Measurements from ENCODE around the gene CAP2.

CAP2 gene

GRCh38 chr6:17506531-17506930 is 113.1 kb downstream of the CAP2 start:
- TF ChIP-seq SPI1 (IDR thresholded peaks at IDR 0.05; ENCODE audit: borderline replicate concordance, low read depth) (no peak), POLR2AphosphoS5 (IDR thresholded peaks at IDR 0.05; ENCODE audit: low read depth) (no peak), GABPA (IDR thresholded peaks at IDR 0.05; ENCODE audit: low read depth) (no peak), REST (IDR thresholded peaks at IDR 0.05; ENCODE audit: insufficient replicate concordance, low read depth) (no peak), CTCF (IDR thresholded peaks at IDR 0.05; ENCODE audit: insufficient read depth, low read length) (no peak)
- no peak overlapping the region for H3K4me3 ChIP-seq (replicated peaks; ENCODE audit: insufficient read depth, low read length)
- DNase-seq (ENCODE audit: low read depth in 1 of 2, low spot score in 1 of 2), result no peak
- H3K27me3 ChIP-seq (ENCODE audit: insufficient read depth, poor library complexity, severe bottlenecking), result no peaks in the 10 kb centered on the region
- H3K27ac ChIP-seq (replicated peaks), result no peak overlapping the region

- TF ChIP-seq GABPA (IDR thresholded peaks at IDR 0.05; ENCODE audit: low read depth) (no peak), CTCF (IDR thresholded peaks at IDR 0.05; ENCODE audit: insufficient read depth, low read length) (no peak), POLR2AphosphoS5 (IDR thresholded peaks at IDR 0.05; ENCODE audit: low read depth) (no peak), SPI1 (IDR thresholded peaks at IDR 0.05; ENCODE audit: borderline replicate concordance, low read depth) (no peak), REST (IDR thresholded peaks at IDR 0.05; ENCODE audit: insufficient replicate concordance, low read depth) (no peak)
Measured at GRCh38 chr6:17506962-17507361, 113.6 kb downstream of the CAP2 start.

GRCh38 chr6:17511084-17511483 is 117.7 kb downstream of the CAP2 start:
- no peak for DNase-seq (ENCODE audit: low read depth in 1 of 2, low spot score in 1 of 2)
- TF ChIP-seq POLR2AphosphoS5 (IDR thresholded peaks at IDR 0.05; ENCODE audit: low read depth), result no peak
- no peak for TF ChIP-seq SPI1 (IDR thresholded peaks at IDR 0.05; ENCODE audit: borderline replicate concordance, low read depth)
- no peak for TF ChIP-seq REST (IDR thresholded peaks at IDR 0.05; ENCODE audit: insufficient replicate concordance, low read depth)
- TF ChIP-seq GABPA (IDR thresholded peaks at IDR 0.05; ENCODE audit: low read depth), result no peak
- no peak for TF ChIP-seq CTCF (IDR thresholded peaks at IDR 0.05; ENCODE audit: insufficient read depth, low read length)
- Histone ChIP-seq H3K27ac (replicated peaks) (no peak overlapping the region), H3K4me3 (replicated peaks; ENCODE audit: insufficient read depth, low read length) (no peak overlapping the region), H3K27me3 (ENCODE audit: insufficient read depth, poor library complexity, severe bottlenecking) (no peaks in the 10 kb centered on the region)

More at GRCh38 chr6:17506962-17507361, 113.6 kb downstream of the CAP2 start:
- Histone ChIP-seq H3K27ac (replicated peaks) (no peak overlapping the region), H3K4me3 (replicated peaks; ENCODE audit: insufficient read depth, low read length) (no peak overlapping the region), H3K27me3 (ENCODE audit: insufficient read depth, poor library complexity, severe bottlenecking) (no peaks in the 10 kb centered on the region)
- no peak for DNase-seq (ENCODE audit: low read depth in 1 of 2, low spot score in 1 of 2)

Data from HL-60 (cell line).